Measurements from ENCODE around the gene CDKAL1. TPM values are rescaled to one million over a fixed set of nuclear protein-coding genes. Genes with fewer than 3 reads are reported as not detected.

CDKAL1 gene
- total and polyA plus RNA-seq, 10 of the 15 experiments (the other 5 are each of a cell fraction or from before 2014, with no cell fraction given) = 10.7 to 26.9 (median 17.3) TPM

GRCh38 chr6:20719980-20720379 is 185.7 kb downstream of the CDKAL1 start:
- Histone ChIP-seq H3K9me3 (replicated peaks; ENCODE audit: control insufficient read depth, insufficient read depth, low read length) (no peaks in the 10 kb centered on the region; the same call in 2 of the 3 replicates), H3K27ac (ENCODE audit: control insufficient read depth, insufficient read depth) (no peak overlapping the region), H3K4me3 (no peak overlapping the region), H3K79me2 (ENCODE audit: control insufficient read depth, insufficient read depth, low read length) (no peaks in the 10 kb centered on the region), H4K20me1 (ENCODE audit: control insufficient read depth, insufficient read depth) (no peaks in the 10 kb centered on the region), H3K4me1 (ENCODE audit: control insufficient read depth, insufficient read depth, low read length) (peaks cover 33% of the 10 kb centered on the region), H3K4me2 (ENCODE audit: control insufficient read depth, insufficient read depth) (no peak overlapping the region), H3K27me3 (replicated peaks in 1 of 2; ENCODE audit: control insufficient read depth in 2 of 2, insufficient read depth in 2 of 2, low read length in 1 of 2) (no peaks in the 10 kb centered on the region), H2AFZ (ENCODE audit: control insufficient read depth, low read depth, low read length) (no peak overlapping the region), H3K9ac (ENCODE audit: control insufficient read depth, insufficient read depth, low read length) (no peak overlapping the region), H3K36me3 (ENCODE audit: control insufficient read depth in 2 of 2, insufficient read depth in 2 of 2, low read length in 1 of 2) (no peaks in the 10 kb centered on the region; a peak in 1 of 4 replicates)
- ChIA-PET CTCF (interaction anchor here (0.8 to 2.0 kb wide), 3 partner anchors 12 to 155 kb away, joined by 3 to 6 read pairs (median 3); no protein-coding TSS in a partner anchor), POLR2A (no interaction called here), SMC1A (ENCODE audit: uncharacterized antibody, unreplicated experiment) (interaction anchor here (2.6 to 3.1 kb wide), 2 partner anchors 11 to 156 kb away, joined by 13 to 18 read pairs; no protein-coding TSS in a partner anchor), RAD21 (ENCODE audit: unreplicated experiment) (interaction anchor here (2.2 kb wide), 1 partner anchor 14 kb away, joined by 6 read pairs; no protein-coding TSS in a partner anchor)
- TF ChIP-seq SMARCA5 (IDR thresholded peaks at IDR 0.05) (no peak), ZSCAN29 (IDR thresholded peaks at IDR 0.05) (no peak), EGR1 (IDR thresholded peaks at IDR 0.05; ENCODE audit: borderline replicate concordance in 1 of 2, low read depth in 2 of 2, low read length in 2 of 2) (no peak), PAX8 (IDR thresholded peaks at IDR 0.05) (no peak), SPI1 (IDR thresholded peaks at IDR 0.05; ENCODE audit: borderline replicate concordance, insufficient read depth, low read depth, low read length) (peak; percentile 26; the same call in 1 of the 2 replicates), SRF (IDR thresholded peaks at IDR 0.05; ENCODE audit: low read depth in 2 of 2, low read length in 2 of 2) (peak in 1 of 2 experiments; percentile 79; a peak in 1 of 4 replicates), ZZZ3 (IDR thresholded peaks at IDR 0.05; ENCODE audit: control insufficient read depth, insufficient read length, low read depth) (no peak), NR2F1 (conservative IDR thresholded peaks at IDR 0.05) (no peak), MXI1 (IDR thresholded peaks at IDR 0.05; ENCODE audit: low read depth, low read length) (no peak), EED (IDR thresholded peaks at IDR 0.05; ENCODE audit: low read depth) (peak; percentile 77), RELB (IDR thresholded peaks at IDR 0.05; ENCODE audit: low read depth) (no peak), ATF3 (IDR thresholded peaks at IDR 0.05; ENCODE audit: borderline replicate concordance, extremely low read depth, low read depth, low read length) (no peak), CBFB (IDR thresholded peaks at IDR 0.05; ENCODE audit: low read depth) (no peak), CEBPB (IDR thresholded peaks at IDR 0.05; ENCODE audit: borderline replicate concordance in 1 of 2, low read depth in 2 of 2, low read length in 2 of 2) (no peak), LARP7 (IDR thresholded peaks at IDR 0.05) (no peak), RUNX3 (IDR thresholded peaks at IDR 0.05; ENCODE audit: low read length) (peak; percentile 51; the same call in 1 of the 2 replicates), JUNB (IDR thresholded peaks at IDR 0.05) (no peak), IKZF1 (conservative IDR thresholded peaks at IDR 0.05) (0 out of 2 replicates have a peak, but pooled peaks have one; percentile 27), NR2C2 (IDR thresholded peaks at IDR 0.05; ENCODE audit: borderline replicate concordance, control insufficient read depth, insufficient read length, low read depth) (no peak), SIX5 (IDR thresholded peaks at IDR 0.05; ENCODE audit: low read depth, low read length, severe bottlenecking) (no peak), E2F4 (IDR thresholded peaks at IDR 0.05; ENCODE audit: low read depth, low read length) (no peak), IKZF2 (IDR thresholded peaks at IDR 0.05) (0 out of 4 replicates have a peak, but pooled peaks of 1 of the 2 experiments have one; percentile 24)
- FAIRE-seq (no peak), DNase-seq (ENCODE audit: low read depth, low spot score) (no peak), ATAC-seq (no peak)
- WGBS (ENCODE audit: insufficient coverage, insufficient replicate concordance, low lambda C conversion rate, missing lambda C conversion rate) = 96% methylated on average over 2 of the region's 2 CpGs
- intact Hi-C loops (cut with micrococcal nuclease; ENCODE audit: unreplicated experiment) = no loop called here
- BruUV-seq (replicated peaks) = no TSS peak
- in situ Hi-C loops (cut with MboI) = no loop called here
